GM12801 (cell line): ENCODE data around the gene TTC38.

Experiments
- CTCF ChIP-seq: IDR thresholded peaks from one replicate; pipeline ENCODE4 v1.5.1; 2011; ENCODE audit warnings: control low read depth; ENCODE audit not compliant: insufficient read length; ENCODE audit errors: extremely low read depth

The TTC38 gene

GRCh38 chr22:46240073-46240472 lies 27.7 kb upstream of the TTC38 start:
- no peak for TF ChIP-seq CTCF

- TF ChIP-seq CTCF: no peak
These were observed 27.3 kb upstream of the TTC38 start for GRCh38 chr22:46240506-46240905.

- no peak for TF ChIP-seq CTCF
These were observed 26.9 kb upstream of the TTC38 start for GRCh38 chr22:46240907-46241306.

- no peak for TF ChIP-seq CTCF
These were observed 26.3 kb upstream of the TTC38 start for GRCh38 chr22:46241396-46242007.

- no peak for TF ChIP-seq CTCF
These were observed 25.7 kb upstream of the TTC38 start for GRCh38 chr22:46242076-46242475.

GRCh38 chr22:46244771-46245170 lies 23.0 kb upstream of the TTC38 start:
- TF ChIP-seq CTCF: no peak

GRCh38 chr22:46245511-46245910 lies 22.3 kb upstream of the TTC38 start:
- TF ChIP-seq CTCF: no peak
